T-helper 22 cell (primary cell): Measurements from ENCODE around the gene WNT1.

Source experiments
- DNase-seq: peaks from one replicate; pipeline ENCODE4 v3.0.0-alpha.2; 2020; ENCODE audit warnings: low read depth

Gene WNT1

DNA sequence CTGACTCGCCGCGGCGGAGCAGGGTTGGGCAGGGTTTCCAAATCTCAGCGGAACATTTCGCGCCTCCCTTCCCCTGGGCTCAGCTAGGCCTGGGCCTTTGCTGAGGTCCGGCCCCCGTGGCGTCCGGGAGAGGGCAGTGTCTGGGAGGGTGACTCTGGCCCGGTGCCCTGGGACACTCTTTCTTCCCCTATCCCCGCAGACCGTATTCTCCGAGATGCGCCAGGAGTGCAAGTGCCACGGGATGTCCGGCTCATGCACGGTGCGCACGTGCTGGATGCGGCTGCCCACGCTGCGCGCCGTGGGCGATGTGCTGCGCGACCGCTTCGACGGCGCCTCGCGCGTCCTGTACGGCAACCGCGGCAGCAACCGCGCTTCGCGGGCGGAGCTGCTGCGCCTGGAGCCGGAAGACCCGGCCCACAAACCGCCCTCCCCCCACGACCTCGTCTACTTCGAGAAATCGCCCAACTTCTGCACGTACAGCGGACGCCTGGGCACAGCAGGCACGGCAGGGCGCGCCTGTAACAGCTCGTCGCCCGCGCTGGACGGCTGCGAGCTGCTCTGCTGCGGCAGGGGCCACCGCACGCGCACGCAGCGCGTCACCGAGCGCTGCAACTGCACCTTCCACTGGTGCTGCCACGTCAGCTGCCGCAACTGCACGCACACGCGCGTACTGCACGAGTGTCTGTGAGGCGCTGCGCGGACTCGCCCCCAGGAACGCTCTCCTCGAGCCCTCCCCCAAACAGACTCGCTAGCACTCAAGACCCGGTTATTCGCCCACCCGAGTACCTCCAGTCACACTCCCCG is 3.0 kb downstream of the WNT1 start:
- DNase-seq: peak; percentile 51

DNA sequence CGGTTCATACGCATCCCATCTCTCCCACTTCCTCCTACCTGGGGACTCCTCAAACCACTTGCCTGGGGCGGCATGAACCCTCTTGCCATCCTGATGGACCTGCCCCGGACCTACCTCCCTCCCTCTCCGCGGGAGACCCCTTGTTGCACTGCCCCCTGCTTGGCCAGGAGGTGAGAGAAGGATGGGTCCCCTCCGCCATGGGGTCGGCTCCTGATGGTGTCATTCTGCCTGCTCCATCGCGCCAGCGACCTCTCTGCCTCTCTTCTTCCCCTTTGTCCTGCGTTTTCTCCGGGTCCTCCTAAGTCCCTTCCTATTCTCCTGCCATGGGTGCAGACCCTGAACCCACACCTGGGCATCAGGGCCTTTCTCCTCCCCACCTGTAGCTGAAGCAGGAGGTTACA is 3.6 kb downstream of the WNT1 start:
- no peak for DNase-seq

DNA sequence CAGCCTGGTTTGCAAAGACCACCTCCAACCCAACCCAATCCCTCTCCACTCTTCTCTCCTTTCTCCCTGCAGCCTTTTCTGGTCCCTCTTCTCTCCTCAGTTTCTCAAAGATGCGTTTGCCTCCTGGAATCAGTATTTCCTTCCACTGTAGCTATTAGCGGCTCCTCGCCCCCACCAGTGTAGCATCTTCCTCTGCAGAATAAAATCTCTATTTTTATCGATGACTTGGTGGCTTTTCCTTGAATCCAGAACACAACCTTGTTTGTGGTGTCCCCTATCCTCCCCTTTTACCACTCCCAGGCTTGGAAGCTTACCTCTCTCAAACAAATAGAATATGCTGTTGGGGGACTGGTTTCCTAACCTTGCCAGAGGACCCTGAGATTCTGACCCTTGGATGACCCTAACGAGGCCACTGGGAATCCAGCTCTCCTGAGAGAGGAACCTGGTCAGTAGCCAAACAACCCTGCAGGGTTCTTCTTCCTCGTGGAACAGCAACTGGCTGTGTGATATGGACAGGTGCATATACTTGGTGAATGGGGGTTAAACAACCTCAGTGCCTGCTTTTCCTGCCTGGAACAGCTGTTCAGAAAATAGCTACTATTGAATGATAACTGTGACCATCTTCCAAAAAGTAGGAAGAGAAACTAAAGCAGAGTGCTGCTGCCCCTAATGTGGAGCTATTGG is 4.4 kb downstream of the WNT1 start:
- no peak for DNase-seq

DNA sequence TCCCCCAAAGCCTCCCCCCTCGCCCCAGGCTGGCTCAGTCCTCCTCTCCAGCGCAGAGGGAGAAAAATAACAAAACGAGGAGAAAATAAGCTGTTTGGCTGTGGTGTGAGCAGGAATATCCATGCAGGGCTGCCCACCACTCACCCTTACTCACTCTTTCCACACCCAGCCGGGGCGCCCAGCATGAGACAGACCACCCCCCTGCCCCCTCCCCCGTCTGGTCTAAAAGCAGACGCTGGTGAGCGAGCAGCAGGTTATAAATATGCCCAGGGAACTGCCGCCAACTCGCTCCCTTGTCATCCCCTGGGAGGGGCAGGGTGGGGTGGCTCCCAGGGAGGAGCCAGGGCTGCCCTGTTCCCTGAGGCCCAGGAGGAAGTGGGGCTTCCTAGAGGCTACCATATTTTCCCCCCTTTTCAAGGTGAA is 7.4 kb downstream of the WNT1 start:
- no peak for DNase-seq

DNA sequence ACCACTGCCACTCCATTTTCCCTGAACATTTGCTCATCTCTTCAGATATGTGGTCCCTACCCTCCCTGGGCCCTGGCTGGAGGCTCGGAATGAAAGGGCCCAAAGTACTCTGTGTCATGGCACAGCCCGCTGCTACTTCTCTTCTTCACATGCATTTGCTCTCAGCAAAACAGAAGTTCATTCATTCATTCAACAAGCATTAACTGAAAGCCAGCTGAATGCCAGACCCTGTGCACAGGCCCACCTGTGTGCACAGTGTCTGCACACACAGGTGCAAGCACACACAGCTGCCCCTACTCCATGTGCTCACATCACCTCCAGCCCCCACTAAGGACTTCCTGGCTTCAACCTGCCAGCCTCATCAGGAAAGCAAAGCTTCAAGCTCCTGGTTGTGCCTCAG is 7.8 kb downstream of the WNT1 start:
- DNase-seq: no peak

DNA sequence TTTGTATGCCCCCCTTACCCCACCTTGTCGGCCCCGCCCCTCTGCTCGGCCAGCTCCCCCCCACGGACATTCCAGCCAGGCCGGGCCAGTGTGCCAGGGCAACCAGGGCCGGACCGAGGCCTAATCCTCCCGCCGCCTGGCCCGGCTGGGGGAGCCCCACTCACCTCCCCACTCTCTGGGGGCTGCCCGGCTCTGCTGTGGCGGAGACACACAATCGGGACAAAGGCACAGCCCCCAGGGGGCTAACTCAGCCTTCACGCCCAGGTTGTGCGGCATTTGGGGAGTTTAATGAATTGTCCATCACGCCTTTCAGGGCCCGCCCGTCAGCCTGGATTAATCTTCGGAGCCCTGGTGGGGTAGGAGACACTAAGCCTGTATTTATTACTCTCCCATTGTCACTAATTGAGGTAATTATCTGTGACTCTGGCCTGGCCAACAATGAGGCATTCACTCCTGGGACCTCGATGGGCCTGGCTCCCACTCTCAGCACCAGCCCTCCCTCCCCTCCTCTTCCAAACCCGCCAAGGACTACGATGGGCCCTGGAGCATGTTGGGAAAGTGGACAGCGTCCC is 8.7 kb downstream of the WNT1 start:
- DNase-seq: no peak

DNA sequence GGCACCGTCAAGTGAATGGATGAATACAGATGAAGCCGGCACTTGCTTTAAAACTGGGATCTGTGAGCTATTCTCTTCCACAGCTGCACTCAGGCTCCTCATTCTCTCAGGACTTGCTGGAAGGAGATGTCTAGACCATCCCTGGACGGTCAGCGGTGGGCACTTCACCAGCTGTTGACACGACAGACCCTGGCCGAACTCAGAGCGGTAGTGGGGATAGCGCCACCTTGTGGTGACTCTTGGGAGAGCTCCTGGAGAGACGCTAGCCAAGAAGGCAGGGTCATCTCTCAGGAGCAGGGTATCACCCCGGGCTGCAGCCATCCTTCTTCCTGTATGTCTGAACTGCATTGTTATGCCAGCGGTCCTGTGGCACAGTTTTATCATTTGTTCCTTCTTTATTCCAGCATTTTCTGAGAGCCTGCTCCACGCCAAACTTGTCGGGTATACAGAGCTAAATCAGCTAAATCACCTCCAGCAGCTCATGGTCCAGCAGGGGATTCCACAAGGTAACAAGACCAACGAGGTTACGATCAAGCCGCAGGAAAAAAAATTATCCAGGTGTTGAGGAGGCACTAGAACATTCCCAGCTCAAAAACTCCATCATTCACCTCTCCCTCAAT is 10.0 kb downstream of the WNT1 start:
- no peak for DNase-seq

DNA sequence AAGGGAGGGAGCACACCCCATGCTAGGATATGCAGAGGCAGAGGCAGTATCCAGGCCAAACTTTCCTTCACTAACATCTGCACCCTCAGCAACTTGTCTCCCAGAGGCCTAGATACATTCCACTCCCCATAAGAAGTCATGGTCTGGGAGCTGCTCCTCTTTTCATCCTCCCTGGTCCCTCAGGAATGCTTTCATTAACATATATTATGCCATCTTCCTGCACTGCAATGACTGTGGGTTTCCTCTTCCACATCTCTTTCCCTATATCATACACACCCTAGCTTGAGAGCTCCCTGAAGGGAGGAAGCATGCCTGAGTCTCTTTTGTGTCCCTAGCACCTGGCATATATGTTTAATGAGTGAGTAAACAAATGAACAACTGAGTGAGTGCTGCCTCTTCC is 12.4 kb downstream of the WNT1 start:
- DNase-seq: no peak

DNA sequence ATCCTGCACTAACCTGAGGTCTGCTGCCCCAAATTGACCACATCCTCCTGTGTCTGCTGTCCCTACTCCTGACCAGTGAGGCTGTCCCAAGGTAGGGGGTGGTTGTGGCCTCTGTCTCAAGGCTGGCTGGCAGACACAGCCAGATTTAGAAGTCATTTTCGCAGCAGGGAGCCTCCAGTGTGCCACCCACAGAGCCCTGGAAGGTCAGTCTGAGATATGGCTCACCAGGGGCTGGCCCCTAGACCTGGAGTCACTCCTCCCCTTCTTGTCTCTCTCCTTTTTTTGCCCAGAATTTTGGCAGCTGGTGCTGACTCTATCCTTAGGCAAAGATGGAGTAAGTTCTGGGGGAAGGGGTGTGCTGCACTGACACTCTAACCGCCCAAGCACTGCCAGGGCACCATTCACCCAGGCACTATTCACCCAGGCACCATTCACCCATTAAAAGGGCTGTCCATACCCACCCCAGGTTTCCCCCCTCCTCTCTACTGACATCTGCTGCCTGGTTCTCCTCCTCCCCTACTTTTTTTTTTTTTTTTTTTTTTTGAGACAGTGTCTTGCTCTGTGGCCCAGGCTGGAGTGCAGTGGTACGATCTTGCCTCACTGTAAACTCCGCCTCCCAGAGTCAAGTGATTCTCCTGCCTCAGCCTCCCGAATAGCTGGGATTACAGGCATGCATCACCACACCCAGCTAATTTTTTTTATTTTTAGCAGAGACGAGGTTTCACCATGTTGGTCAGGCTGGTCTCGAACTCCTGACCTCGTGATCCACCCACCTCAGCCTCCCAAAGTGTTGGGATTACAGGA is 13.3 kb downstream of the WNT1 start:
- no peak for DNase-seq

DNA sequence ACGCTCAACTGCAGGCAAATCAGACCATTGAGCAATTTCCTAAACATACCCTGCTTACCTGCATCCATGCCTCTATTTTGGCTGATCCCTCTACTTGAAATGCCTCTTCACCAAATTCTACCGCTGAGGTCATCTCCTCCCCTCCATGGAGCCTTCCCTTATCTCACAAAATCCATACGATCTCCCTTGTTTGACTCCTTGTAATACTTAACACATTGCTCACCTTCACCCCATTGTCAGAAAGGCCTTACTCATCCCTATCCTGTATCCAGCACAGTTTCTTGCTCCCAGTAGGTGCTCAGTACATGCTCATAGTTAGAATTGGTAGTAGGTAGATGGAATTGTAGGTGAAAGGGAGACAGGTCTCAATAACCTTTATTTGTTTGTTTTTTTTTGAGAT is 15.7 kb downstream of the WNT1 start:
- no peak for DNase-seq

DNA sequence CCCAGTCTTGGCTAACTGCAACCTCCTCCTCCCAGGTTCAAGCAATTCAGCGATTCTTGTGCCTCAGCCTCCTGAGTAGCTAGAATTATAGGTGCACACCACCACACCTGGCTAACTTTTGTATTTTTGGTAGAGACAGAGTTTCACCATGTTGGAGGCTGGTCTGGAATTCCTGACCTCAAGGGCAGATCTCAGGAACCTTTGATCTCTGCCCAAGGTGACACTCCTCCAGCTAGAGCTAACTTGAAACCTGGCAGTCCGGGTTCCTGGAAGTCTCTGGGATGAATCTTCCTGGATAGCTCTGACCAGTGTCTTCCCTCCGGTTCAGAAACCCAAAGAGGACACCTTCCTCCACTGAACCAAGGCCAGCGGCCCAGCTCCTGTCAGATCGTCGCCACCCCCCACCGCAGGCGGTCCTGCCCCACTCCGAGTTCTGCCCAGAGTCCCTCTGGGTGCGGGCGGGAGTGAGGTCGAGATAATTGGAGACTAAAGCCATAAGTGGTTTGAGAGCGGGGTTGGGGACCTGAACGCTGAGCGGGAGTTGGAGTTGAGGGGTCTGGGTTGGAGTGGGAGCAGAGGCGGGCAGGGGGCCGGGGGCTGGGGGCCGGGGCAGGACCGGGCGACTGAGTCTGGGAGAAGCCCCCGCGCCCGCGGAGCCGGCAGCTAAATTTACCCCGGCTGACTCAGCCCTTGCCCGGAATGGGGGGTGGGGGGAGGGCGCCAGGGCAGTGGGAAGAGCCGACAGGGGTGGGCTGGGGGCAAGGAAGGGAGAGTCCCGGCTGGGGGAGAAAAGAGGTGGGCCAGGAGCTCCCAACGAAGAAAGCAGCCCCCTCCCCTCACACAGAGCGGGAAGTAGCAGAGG is 16.3 kb downstream of the WNT1 start:
- no peak for DNase-seq

DNA sequence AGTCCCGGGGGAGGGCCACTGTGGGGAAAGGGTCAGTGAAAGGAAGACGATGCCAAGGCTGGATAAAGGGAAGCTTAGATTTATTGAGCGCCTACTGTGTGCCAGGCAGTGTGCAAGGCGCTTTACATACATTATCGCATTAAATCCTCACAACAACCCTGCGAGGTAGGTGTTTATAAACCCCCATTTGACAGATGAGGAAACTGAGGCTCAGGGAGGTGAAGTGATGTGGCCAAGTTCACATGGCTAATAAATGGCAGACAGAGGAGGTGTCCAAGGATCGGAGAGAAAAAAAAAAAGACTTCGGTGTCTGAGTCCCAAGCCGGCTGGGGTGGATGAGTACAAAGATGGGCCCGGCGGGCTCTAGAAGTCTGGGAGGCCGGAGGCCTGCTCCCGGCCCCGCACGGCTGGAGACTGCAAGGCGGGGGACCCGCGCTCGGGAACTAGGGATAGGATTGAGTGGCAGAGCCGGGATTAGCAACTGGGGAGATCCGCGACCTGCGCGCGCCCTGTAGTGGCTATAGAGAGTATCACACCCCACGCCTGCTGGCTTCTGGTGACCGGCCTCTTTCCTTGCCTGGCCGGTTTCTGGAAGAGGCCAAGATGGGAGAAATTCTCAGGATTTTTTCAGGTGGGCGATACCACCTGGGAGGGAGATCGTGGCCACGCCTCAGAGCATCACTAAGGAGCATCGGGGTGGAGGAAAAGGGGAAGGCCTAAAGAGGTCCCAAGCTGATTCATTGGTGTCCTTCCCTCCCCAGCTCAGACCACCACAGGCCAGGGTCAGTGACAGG is 17.2 kb downstream of the WNT1 start:
- no peak for DNase-seq

DNA sequence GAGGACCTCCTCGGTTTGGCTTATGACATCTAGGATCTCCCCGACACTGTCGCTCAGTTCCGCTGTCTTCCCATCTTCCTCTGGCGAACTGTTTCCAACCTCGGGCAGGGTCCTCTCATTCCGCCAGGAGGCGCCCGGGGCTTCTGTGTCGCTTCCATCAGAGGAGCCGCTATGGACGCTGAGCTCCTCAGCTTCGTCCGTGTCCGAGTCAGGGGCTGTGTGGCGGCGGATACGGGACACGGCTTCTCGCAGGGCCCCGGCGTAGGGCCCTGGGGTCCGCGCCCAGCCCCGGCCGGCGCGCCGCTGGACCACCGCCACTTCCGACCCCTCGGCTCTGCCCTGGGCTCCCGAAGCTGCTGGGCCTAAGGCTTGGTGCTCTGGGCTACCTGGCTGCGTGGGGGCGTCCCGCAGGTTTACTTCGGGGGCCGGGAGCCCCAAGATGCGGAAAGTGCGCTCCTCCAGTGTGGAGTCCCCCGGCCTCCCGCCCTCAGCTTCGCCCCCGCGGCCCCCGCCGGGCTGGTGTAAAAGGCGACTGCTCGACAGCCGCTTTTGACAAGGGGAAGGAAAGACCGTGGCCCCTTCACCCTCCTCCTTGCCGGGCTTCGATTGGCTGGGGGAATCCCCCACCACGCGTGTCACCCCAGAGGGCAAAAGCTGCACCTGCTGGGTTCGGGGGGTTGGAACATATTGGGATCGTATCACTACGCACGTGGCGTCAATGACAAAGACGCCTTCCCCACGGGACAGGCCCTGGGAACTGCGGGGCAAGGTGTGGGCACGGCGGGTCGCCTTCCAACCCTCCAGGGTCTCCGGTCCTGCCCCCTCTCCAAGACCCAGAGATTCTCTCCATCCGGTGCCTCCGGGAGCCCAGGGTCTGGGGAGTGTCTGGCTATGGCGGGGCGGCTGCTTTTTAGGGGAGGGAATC is 18.9 kb downstream of the WNT1 start:
- DNase-seq: peak; percentile 55

DNA sequence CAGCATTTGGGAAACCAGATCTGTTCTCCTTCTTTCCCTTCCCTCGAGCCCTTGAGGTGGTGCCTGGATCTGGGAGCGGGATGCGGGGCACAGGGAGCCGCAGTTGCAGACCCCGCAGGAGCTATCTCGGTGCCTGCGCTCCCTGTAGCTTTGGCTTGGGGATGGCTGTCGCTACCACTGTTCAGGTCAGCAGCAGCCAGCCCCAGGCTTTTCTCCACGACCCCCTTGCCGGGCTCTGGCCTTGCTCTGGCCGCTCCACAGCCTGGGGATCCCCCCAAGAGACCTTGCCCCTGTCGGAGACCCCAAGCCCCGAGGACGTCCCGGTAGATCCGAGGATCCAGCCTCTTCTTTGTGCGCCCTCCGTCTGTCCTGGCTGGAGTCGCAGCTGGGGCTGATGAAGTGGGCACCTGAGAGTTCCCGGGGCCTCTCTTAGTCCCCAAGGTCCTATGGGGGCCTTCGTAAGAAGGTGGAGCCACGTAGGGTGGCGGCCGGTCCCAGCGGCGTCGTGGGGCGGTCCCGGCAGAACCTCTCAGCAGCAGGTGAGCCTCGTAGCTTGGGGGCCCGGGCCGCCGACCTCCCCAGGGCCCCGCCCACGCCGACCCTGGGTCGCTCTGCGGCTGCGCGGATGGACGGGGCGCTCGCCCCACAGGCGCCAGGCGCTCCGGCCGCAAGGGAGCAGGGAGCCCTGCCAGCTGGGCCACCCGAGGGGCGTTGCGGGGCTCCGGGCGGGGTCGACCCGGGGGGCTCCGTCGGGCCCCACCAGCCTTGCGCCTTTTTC is 19.8 kb downstream of the WNT1 start:
- no peak for DNase-seq

DNA sequence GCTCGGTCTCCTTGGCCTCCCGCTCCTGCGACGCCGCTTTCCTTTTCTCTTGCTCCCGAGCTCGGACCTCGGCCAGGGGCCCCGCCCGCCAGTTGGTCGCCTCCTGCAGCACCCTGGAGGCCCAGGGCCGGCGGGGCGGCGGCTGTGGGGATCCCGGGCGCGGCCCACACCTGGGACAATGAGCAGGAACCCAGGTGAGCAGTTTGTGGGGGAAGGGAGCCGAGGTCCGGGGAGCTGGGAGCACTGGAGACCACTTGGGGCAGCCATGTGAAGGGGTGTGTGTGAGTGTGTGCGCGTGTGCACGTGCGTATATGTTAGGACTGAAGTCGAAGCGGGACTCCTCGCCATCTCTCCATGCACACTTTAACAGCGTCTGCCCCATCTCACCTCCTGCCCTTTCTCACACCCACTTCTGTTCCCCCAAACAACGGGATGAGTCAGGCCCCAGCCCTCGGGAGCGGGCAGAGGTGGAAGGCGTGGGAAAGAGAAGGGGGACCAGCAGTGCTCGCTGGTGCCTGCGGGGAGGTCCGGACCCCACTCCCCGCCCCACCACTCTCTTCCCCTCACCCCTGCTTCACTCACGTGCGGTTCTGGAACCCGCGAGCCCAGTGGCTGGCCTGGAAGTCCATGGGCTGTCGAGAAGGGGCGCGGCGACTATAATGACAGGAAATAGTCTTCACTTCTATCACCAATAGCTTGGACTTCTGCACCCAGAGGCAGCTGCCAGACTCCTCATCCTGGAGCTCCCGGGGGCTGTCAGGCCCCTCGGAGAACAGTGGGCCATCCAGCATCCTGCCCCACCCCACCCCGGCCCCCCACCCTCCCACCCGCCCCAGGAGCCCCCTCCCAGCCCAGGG is 20.6 kb downstream of the WNT1 start:
- no peak for DNase-seq

DNA sequence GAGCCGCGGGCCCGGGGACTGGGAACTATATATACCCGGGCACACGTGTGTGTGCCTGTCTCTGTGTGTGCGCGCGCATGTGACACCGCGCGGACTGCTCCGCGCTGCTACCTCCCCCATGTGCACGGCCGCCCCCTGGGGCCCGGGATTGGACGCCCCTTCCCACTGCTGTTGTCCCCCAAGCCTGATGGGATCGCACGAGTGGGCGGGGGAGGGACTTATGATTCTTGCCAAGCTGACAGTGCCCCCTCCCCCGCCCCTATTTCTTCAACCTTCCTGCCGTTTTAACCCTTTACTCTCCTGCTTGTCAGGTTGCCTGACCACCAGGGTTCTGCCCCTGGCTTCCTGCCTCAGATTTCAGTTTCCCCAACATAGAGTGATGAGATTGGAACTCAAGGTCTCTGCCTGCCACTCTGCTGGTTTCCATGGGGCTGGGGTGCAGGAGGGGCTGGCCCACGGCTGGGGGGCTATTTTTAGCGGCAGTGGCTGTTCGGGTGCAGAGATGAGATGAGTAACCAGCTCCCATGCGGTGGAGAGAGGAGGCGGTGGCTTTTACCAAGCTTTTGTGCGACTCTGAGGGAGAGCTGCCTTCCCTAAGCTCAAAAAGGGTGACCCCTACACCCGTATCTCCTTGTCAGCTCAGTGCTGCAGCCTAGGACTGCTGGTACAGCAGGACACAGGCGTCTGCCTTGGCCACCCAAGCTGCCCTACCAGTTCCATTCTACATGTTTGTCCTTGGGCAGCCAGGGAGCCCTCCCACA is 21.4 kb downstream of the WNT1 start, which contains the start of gene DDN:
DDN (minus strand) TSS at position 5 of the 761 bp plus-strand sequence. CDS start 88 bp downstream, outside the sequence.
- no peak for DNase-seq
